HG03521 (cell line): ENCODE results near the gene CYP24A1.
"Not testable (repeated sequence)": the region's sequence is repeated elsewhere in the genome, so short reads cannot be mapped to it uniquely, and the experiment has no call there.

Source experiments
- ATAC-seq: cut with Tn5 transposase; IDR thresholded peaks from one replicate; pipeline ENCODE4 v1.9.1; 2021; ENCODE audit warnings: mild to moderate bottlenecking, moderate library complexity; ENCODE audit not compliant: unreplicated experiment

CYP24A1 gene

GRCh38 chr20:54134445-54135220 is 39.2 kb downstream of the CYP24A1 start:
- ATAC-seq, result no peak

- ATAC-seq, result no peak
These were observed 40.1 kb downstream of the CYP24A1 start for GRCh38 chr20:54133434-54134427.

DNA sequence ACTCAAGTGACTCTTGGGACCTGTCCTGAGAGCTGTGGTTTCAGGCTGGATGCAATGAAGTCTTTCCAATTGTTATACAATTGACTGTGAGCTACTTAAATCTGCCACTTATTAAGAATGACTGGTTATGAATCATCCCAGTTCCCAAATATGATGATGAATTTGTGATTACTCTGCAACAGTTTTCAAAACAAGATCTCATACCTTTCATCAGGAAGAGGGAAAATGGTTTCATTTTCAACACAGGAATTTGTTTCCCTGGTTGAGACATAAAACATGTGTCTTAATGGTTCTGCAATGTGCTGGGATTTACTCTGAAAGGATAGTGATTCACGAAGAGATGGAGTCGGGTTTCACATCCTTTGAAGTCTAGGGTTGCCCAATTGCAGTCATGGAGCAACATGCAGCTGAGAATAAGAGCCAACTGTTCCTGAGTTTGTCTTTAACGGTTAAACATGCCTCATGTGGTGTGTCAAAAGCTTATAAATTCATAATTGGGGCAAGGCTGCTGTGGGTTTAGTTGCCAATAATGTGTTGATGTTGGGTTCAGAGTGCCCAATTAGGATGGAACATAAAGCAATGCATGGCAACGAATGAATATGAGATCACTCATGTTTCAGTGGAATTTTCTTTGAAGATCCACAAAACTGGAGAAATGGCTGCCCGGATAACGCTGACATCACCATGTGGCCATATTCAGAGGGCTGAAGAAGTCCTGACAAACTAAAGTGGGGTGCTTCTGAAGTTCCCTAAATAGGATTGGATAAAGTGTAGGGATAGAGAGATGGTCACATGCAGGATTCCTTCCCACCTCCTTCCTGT is 41.0 kb downstream of the CYP24A1 start:
- ATAC-seq, result no peak

DNA sequence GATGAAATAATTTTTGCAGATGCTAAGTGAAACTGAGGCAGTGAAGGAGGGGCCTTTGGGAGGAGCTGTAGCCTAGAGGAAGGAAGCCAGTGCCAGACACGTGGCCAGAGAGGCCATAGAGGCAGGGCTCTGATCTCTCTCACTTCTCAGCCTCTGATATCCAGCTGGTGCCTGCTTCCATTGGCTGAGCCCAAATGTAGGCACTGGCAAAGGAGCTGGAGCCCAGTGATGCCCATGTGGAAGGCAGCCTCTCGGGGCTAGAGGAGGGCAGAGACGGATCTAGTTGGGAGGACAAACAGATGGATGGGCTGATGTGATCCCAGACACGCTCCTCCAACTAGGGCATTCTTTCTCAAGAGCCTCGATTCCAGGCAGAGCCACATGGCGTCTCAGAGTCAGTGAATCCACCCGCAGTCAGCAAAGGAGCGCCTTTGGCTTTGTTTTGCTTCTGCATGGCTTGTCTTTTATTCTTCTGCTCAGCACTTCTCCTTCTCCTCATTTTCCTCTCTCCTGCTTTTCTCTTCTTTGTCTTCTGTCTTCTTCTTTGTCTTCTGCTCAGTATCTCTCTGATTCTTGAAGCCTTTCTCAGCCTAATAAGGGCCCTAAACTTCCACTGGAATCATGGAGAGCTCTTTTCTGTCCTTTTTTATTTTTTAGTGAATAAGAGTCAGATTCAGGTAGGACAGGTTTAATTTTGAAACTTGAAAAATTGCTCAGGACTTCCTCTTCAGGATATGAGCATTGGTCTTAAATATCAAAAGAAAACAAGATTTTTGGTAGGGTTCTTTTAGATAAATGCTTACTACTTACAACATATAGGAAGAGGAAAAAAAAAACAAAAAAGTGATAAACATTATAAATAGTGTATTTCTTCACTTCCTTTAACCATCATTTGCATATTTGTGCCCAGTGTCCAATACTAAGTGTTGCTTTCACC is 41.8 kb downstream of the CYP24A1 start:
- no peak for ATAC-seq

GRCh38 chr20:54131125-54131524 is 42.7 kb downstream of the CYP24A1 start:
- ATAC-seq, result not testable (repeated sequence)

DNA sequence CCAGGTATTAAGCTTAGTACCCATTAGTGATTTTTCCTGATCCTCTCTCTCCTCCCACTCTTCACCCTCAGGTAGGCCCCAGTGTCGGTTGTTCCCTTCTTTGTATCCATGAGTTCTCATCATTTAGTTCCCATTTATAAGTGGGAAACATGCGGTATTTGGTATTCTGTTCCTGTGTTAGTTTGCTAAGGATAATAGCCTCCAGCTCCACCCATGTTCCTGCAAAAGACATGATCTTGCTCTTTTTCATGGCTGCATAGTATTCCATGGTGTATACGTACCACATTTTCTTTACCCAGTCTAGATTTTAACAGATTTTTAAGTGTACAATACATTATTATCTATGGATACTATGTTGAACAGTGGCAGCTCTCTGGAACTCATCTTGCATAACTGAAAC is 44.4 kb downstream of the CYP24A1 start:
- ATAC-seq, result no peak

DNA sequence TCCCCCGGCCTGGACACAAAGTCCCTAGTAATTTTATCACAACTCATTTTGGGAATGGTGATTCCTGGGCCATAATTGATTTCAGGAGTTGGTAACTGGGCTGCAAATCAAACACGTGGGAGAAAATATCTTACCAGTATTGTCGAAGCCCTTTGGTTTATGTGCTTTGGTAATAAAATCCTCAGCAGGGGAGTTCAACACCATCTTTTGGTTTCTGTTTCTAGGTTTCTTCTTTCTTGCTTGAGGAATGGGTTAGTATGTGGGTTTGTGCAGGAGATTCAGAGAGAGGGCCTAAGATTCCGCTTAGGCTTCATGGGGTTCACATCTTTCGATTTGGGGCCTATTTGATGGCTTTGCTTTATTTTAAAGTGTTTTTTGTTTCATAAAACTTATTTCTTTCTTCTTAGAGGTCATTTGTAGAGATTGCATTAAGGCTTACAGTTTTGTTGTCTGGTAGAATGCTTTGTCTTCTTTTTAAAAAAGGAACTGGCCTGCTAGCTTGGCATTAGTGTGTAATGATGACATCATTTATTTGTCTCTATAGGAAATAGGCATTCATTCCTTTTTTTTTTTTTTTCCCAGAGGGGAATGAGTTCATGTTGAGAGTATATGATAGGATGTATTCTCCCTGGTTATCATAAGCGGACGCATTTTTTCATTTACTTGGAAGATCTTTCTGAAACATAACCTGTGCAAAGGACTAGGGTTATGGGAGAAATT is 45.8 kb downstream of the CYP24A1 start:
- ATAC-seq, result no peak

GRCh38 chr20:54126806-54127655 is 46.8 kb downstream of the CYP24A1 start:
- no peak for ATAC-seq

DNA sequence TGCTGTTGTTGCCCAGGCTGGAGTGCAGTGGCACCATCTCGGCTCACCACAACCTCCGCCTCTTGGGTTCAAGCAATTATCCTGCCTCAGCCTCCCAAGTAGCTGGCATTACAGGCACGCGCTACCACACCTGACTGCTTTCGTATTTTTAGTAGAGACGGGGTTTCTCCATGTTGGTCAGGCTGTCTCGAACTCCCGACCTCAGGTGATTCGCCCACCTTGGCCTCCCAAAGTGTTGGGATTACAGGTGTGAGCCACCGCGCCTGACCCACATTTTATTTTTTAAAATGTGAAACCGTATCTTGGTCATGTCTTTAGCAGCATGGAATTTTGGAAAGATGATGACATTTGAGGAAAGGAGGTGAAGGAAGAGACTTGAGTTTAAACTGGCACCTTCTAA is 47.5 kb downstream of the CYP24A1 start:
- not testable (repeated sequence) for ATAC-seq

GRCh38 chr20:54123587-54124180 is 50.1 kb downstream of the CYP24A1 start:
- no peak for ATAC-seq

GRCh38 chr20:54122681-54123586 is 50.9 kb downstream of the CYP24A1 start:
- ATAC-seq, result no peak

DNA sequence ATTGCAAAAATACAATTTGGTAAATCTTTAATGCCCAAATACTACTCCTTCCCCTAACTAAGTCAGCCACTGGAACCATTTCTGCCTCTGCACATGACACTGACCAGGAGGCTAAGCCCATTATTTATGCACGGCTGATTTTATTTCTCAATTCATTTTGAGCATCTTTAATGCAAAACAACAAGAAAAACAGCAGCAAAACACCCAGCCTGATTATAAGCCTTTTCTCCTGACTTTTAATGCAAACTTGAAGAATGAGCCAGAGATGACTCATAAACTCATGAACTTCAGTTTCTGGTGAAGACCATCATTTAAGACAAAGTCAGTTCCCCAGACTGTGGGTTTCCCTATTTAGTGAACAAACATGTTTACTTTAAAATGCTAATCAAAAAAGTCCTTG is 51.6 kb downstream of the CYP24A1 start:
- no peak for ATAC-seq

- no peak for ATAC-seq
These were observed 54.0 kb downstream of the CYP24A1 start for GRCh38 chr20:54119744-54120143.

GRCh38 chr20:54118220-54119001 is 55.4 kb downstream of the CYP24A1 start:
- no peak for ATAC-seq

GRCh38 chr20:54116550-54117235 is 57.1 kb downstream of the CYP24A1 start:
- ATAC-seq, result no peak
